Fibroblast of mammary gland (primary cell): ENCODE measurements around the gene NHERF1.

Source experiments
- DNase-seq: peaks from one replicate; pipeline ENCODE4 v3.0.0-alpha.2; 2010; ENCODE audit warnings: low read depth
- H3K4me3 ChIP-seq: 2 replicates; pipeline ENCODE4 v1.5.1; 2011; ENCODE audit warnings: low read depth, mild to moderate bottlenecking, low read length, moderate library complexity; ENCODE audit not compliant: control insufficient read depth
- CTCF ChIP-seq: conservative IDR thresholded peaks from 2 replicates; pipeline ENCODE4 v1.5.1; 2011; ENCODE audit warnings: low read depth, low read length, inconsistent platforms; ENCODE audit not compliant: control insufficient read depth, insufficient read depth

NHERF1 gene

GRCh38 chr17:74743755-74744154 lies 4.7 kb upstream of the NHERF1 start:
- no peak for DNase-seq
- no peak overlapping the region for H3K4me3 ChIP-seq
- TF ChIP-seq CTCF, result no peak

- DNase-seq, result no peak
- no peak for TF ChIP-seq CTCF
- H3K4me3 ChIP-seq, result no peak overlapping the region
Observed at GRCh38 chr17:74744349-74744713, 4.1 kb upstream of the NHERF1 start.

GRCh38 chr17:74744714-74745547 lies 3.5 kb upstream of the NHERF1 start:
- peak; percentile 100 for TF ChIP-seq CTCF
- H3K4me3 ChIP-seq, result no peak overlapping the region
- peak; percentile 57 for DNase-seq

GRCh38 chr17:74745548-74746177 lies 2.8 kb upstream of the NHERF1 start:
- no peak for TF ChIP-seq CTCF
- H3K4me3 ChIP-seq, result no peak overlapping the region
- DNase-seq, result no peak

- DNase-seq, result no peak
- no peak overlapping the region for H3K4me3 ChIP-seq
- TF ChIP-seq CTCF, result no peak
Observed at GRCh38 chr17:74746376-74746775, 2.1 kb upstream of the NHERF1 start.

- TF ChIP-seq CTCF, result no peak
- no peak for DNase-seq
- H3K4me3 ChIP-seq, result no peak overlapping the region
Observed at GRCh38 chr17:74746922-74747321, 1.5 kb upstream of the NHERF1 start.
